Measurements from ENCODE around the gene MFSD12.

DNA sequence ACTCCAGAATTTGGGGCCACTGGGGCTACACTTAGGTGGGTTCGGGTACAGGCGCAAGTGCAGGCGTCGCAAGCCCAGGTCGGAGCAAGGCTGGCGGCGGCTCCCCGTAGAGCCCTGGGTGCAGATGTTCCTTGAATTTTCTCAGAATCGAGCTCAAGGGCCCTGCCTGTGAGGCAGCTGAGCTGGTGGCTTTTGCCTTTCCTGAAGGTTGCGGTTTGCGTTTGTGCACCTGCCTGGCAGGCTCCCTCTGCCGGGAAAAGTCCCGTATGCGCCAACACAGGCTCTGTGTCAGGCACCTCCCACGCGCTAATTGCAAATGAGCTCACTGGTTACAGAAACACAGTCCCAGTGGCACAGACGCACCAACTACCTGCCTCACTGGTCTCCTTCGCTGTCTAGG lies 62.8 kb downstream of the MFSD12 start:
- TF ChIP-seq POLR2A (IDR thresholded peaks at IDR 0.05): no peak
- TF ChIP-seq, protein P1, sequence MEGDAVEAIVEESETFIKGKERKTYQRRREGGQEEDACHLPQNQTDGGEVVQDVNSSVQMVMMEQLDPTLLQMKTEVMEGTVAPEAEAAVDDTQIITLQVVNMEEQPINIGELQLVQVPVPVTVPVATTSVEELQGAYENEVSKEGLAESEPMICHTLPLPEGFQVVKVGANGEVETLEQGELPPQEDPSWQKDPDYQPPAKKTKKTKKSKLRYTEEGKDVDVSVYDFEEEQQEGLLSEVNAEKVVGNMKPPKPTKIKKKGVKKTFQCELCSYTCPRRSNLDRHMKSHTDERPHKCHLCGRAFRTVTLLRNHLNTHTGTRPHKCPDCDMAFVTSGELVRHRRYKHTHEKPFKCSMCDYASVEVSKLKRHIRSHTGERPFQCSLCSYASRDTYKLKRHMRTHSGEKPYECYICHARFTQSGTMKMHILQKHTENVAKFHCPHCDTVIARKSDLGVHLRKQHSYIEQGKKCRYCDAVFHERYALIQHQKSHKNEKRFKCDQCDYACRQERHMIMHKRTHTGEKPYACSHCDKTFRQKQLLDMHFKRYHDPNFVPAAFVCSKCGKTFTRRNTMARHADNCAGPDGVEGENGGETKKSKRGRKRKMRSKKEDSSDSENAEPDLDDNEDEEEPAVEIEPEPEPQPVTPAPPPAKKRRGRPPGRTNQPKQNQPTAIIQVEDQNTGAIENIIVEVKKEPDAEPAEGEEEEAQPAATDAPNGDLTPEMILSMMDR (IDR thresholded peaks at IDR 0.05): no peak
